Trophoblast cell (in vitro differentiated cells and primary cell): ENCODE data around the gene RPL10A.

ENCODE experiments used
- DNase-seq, 2 donors: peaks; one replicate each; pipeline ENCODE4 v3.0.0-alpha.2; 2016
- H2AFZ ChIP-seq: 2 replicates; pipeline ENCODE4 v1.6.1; 2013; ENCODE audit warnings: low read length, moderate library complexity, mild to moderate bottlenecking; ENCODE audit not compliant: insufficient read depth, poor library complexity
- H2AK5ac ChIP-seq: 2 replicates; pipeline ENCODE4 v1.6.1; 2013; ENCODE audit warnings: mild to moderate bottlenecking, low read length
- H2BK120ac ChIP-seq: 2 replicates; pipeline ENCODE4 v1.6.1; 2013; ENCODE audit warnings: low read length, mild to moderate bottlenecking, moderate library complexity; ENCODE audit not compliant: insufficient read depth, poor library complexity
- H2BK12ac ChIP-seq: 2 replicates; pipeline ENCODE4 v1.6.1; 2013; ENCODE audit warnings: mild to moderate bottlenecking, low read length, moderate library complexity
- H2BK5ac ChIP-seq: 2 replicates; pipeline ENCODE4 v1.6.1; 2013; ENCODE audit warnings: low read length, low read depth, moderate library complexity, mild to moderate bottlenecking; ENCODE audit not compliant: poor library complexity
- H3K14ac ChIP-seq: 2 replicates; pipeline ENCODE4 v1.6.1; 2013; ENCODE audit warnings: mild to moderate bottlenecking, low read length
- H3K18ac ChIP-seq: 2 replicates; pipeline ENCODE4 v1.6.1; 2013; ENCODE audit warnings: mild to moderate bottlenecking, low read length
- H3K23ac ChIP-seq: 2 replicates; pipeline ENCODE4 v1.6.1; 2013; ENCODE audit warnings: low read length
- H3K27ac ChIP-seq: 2 replicates; pipeline ENCODE4 v1.5.1; 2013; ENCODE audit warnings: low read depth, mild to moderate bottlenecking, inconsistent platforms, low read length, moderate library complexity
- H3K27me3 ChIP-seq: 2 replicates; pipeline ENCODE4 v1.6.1; 2013; ENCODE audit warnings: inconsistent platforms, mild to moderate bottlenecking, low read length, moderate library complexity; ENCODE audit not compliant: insufficient read depth
- H3K36me3 ChIP-seq, 2 experiments: 1 replicate in 1 of 2; 2 replicates in 1 of 2; pipeline ENCODE4 v1.6.1; 2013; ENCODE audit warnings: low read length in 2 of 2, mild to moderate bottlenecking in 2 of 2, moderate library complexity in 1 of 2; ENCODE audit not compliant: insufficient read depth in 2 of 2, control insufficient read depth in 1 of 2
- H3K4ac ChIP-seq: 2 replicates; pipeline ENCODE4 v1.6.1; 2013; ENCODE audit warnings: low read depth, mild to moderate bottlenecking, low read length, moderate library complexity
- H3K4me1 ChIP-seq, 2 experiments: 1 replicate in 1 of 2; 2 replicates in 1 of 2; pipeline ENCODE4 v1.6.1; 2013; ENCODE audit warnings: low read length in 2 of 2, mild to moderate bottlenecking in 2 of 2, moderate library complexity in 1 of 2; ENCODE audit not compliant: insufficient read depth in 2 of 2, control insufficient read depth in 1 of 2
- H3K4me2 ChIP-seq: 2 replicates; pipeline ENCODE4 v1.6.1; 2013; ENCODE audit warnings: inconsistent platforms, mild to moderate bottlenecking, low read length, moderate library complexity
- H3K4me3 ChIP-seq: 2 replicates; pipeline ENCODE4 v1.5.1; 2013; ENCODE audit warnings: mild to moderate bottlenecking, low read depth, low read length, inconsistent platforms
- H3K79me1 ChIP-seq: one replicate; pipeline ENCODE4 v1.6.1; 2013; ENCODE audit warnings: low read length
- H3K79me2 ChIP-seq: 2 replicates; pipeline ENCODE4 v1.6.1; 2013; ENCODE audit warnings: low read length, mild to moderate bottlenecking; ENCODE audit not compliant: control insufficient read depth, insufficient read depth, poor library complexity
- H3K9ac ChIP-seq: 2 replicates; pipeline ENCODE4 v1.6.1; 2013; ENCODE audit warnings: mild to moderate bottlenecking, low read length
- H3K9me3 ChIP-seq: 2 replicates; pipeline ENCODE4 v1.6.1; 2013; ENCODE audit warnings: low read depth, mild to moderate bottlenecking, control low read depth, inconsistent platforms, low read length; ENCODE audit not compliant: insufficient read depth
- H4K12ac ChIP-seq: 2 replicates; pipeline ENCODE4 v1.6.1; 2013; ENCODE audit warnings: low read depth, mild to moderate bottlenecking, low read length, moderate library complexity
- H4K8ac ChIP-seq: 2 replicates; pipeline ENCODE4 v1.6.1; 2013; ENCODE audit warnings: low read depth, mild to moderate bottlenecking, low read length, moderate library complexity
- H4K91ac ChIP-seq: one replicate; pipeline ENCODE4 v1.6.1; 2013; ENCODE audit warnings: low read depth, mild to moderate bottlenecking, low read length, moderate library complexity
- WGBS: extraction: QIAGEN DNeasy Blood & Tissue Kit; methylation state at CpG from one replicate; pipeline ENCODE4 v1.1.7; 2013; ENCODE audit warnings: missing lambda C conversion rate; ENCODE audit not compliant: insufficient read length, insufficient coverage; ENCODE audit errors: extremely low coverage; 5-methylcytosine and 5-hydroxymethylcytosine counted together

The RPL10A gene

DNA sequence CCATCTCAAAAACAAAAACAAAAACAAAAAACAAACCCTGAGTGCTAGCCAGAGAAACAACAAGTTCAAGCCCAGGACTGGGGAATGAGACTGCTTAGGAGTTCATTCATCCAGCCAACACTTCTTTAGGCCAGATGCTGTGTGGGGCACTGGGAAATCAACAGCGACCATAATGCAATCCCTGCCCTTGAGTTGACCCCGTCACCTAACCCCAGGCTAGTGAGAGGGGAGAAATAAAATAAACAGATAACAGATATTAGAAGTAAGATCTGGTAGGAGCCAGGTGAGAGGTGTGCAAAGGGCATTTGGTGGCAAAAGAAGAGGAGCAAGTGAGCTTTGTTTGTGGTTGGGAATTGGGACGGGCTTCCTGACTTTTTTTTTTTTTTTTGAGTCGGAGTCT lies 4.9 kb upstream of the RPL10A start:
- no CpG with 5 or more reads among the region's 4 CpGs for WGBS
- H3K4ac ChIP-seq, result no peak overlapping the region
- H3K4me2 ChIP-seq, result no peak overlapping the region
- H3K4me1 ChIP-seq, result peaks cover 16 to 21% of the 10 kb centered on the region in 2 experiments
- H3K9ac ChIP-seq, result no peak overlapping the region
- H2AK5ac ChIP-seq, result no peak overlapping the region
- no peak overlapping the region for H2BK120ac ChIP-seq
- H3K27ac ChIP-seq, result no peak overlapping the region
- no peak overlapping the region for H3K18ac ChIP-seq
- DNase-seq, result no peak
- H4K12ac ChIP-seq, result no peak overlapping the region
- H2AFZ ChIP-seq, result no peak overlapping the region
- no peak overlapping the region for H2BK12ac ChIP-seq
- no peak overlapping the region for H4K8ac ChIP-seq
- H3K4me3 ChIP-seq, result no peak overlapping the region
- H3K23ac ChIP-seq, result no peak overlapping the region
- H3K79me1 ChIP-seq, result peaks cover 3% of the 10 kb centered on the region
- H3K79me2 ChIP-seq, result peaks cover 2% of the 10 kb centered on the region
- no peak overlapping the region for H2BK5ac ChIP-seq
- no peaks in the 10 kb centered on the region for H3K9me3 ChIP-seq
- no peak overlapping the region for H4K91ac ChIP-seq
- no peak overlapping the region for H3K14ac ChIP-seq
- H3K36me3 ChIP-seq, result peaks cover 24 to 37% of the 10 kb centered on the region in 2 experiments
- H3K27me3 ChIP-seq, result no peaks in the 10 kb centered on the region

DNA sequence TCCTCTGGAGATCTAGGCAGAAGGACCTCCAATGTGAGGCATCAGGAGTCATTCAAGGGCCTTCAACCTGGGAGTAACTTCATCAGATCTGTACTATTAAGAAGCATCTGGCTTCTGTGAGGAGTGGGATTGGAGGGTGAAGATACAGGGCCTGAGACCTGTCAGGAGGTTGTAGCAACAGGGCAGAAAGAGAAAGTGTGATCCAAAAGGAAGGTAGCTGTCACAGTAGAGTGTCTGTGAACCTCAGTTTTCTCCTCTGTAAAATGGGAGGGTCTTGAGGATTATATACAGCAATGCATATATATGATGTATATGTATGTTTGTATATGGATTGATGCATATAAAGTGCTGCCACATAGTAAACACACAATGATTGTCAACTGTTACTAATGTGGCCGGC lies 2.6 kb upstream of the RPL10A start:
- WGBS, result no CpG with 5 or more reads among the region's 1 CpG
- Histone ChIP-seq H2AFZ (no peak overlapping the region), H3K4me1 (peaks cover 6 to 20% of the 10 kb centered on the region in 2 experiments), H3K4me3 (no peak overlapping the region), H3K79me1 (peaks cover 12% of the 10 kb centered on the region), H3K4ac (no peak overlapping the region), H4K12ac (no peak overlapping the region), H3K27me3 (no peaks in the 10 kb centered on the region), H2AK5ac (no peak overlapping the region), H2BK120ac (no peak overlapping the region), H3K23ac (no peak overlapping the region), H3K79me2 (peaks cover 19% of the 10 kb centered on the region), H3K14ac (no peak overlapping the region), H3K9me3 (no peaks in the 10 kb centered on the region), H3K27ac (no peak overlapping the region), H4K8ac (no peak overlapping the region), H4K91ac (no peak overlapping the region), H3K18ac (no peak overlapping the region), H2BK5ac (no peak overlapping the region), H3K36me3 (peaks cover 32 to 35% of the 10 kb centered on the region in 2 experiments), H3K4me2 (no peak overlapping the region), H3K9ac (no peak overlapping the region), H2BK12ac (no peak overlapping the region)
- no peak for DNase-seq

DNA sequence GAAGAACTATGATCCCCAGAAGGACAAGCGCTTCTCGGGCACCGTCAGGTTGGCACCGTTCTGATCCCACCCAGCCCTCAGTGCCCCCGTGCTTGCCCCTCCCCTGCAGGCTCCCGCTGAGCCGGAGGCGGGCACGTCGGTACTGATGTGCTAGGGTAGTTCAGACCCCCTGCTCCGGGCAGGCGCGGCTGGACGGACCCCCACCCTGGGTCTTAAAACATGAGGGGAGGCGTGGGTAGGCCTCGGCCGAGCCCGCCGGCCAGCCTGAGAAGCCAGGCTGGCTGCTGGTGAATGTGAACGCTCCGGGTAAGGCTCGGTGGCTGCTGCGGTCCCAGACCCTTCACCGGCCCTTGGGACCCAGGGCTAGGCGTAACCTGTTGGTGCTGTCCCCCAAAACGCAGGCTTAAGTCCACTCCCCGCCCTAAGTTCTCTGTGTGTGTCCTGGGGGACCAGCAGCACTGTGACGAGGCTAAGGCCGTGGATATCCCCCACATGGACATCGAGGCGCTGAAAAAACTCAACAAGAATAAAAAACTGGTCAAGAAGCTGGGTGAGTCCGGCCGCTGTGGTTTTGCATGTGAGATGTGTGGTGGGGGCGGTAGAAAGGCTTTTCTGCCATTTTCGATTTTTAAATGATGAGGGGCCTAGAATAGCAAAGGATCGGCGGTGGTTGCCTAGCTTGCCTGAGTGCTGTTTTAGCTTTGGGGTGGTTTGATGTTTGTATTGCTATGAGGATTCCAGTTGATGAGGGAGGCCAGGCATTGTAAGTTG lies 964 bp downstream of the RPL10A start:
- WGBS, result no CpG with 5 or more reads among the region's 37 CpGs
- peaks cover 15% of the 10 kb centered on the region for H3K79me1 ChIP-seq
- peak overlapping the region; percentile 88 for H3K14ac ChIP-seq
- no peaks in the 10 kb centered on the region for H3K9me3 ChIP-seq
- peak overlapping the region; percentile 96 for H3K4ac ChIP-seq
- peak overlapping the region; percentile 86 for H4K91ac ChIP-seq
- H3K27ac ChIP-seq, result peak overlapping the region; percentile 88
- peak overlapping the region; percentile 13 for H2BK120ac ChIP-seq
- H3K4me2 ChIP-seq, result peak overlapping the region; percentile 89
- H4K12ac ChIP-seq, result peak overlapping the region; percentile 57
- H3K36me3 ChIP-seq, result peaks cover 47 to 48% of the 10 kb centered on the region in 2 experiments
- peaks cover 11 to 21% of the 10 kb centered on the region in 2 experiments for H3K4me1 ChIP-seq
- H3K23ac ChIP-seq, result peak overlapping the region; percentile 56
- no peak overlapping the region for H2BK12ac ChIP-seq
- DNase-seq, result no peak
- peak overlapping the region; percentile 94 for H3K4me3 ChIP-seq
- peak overlapping the region; percentile 81 for H3K18ac ChIP-seq
- peak overlapping the region; percentile 92 for H3K9ac ChIP-seq
- H2AFZ ChIP-seq, result no peak overlapping the region
- no peak overlapping the region for H2AK5ac ChIP-seq
- H3K27me3 ChIP-seq, result no peaks in the 10 kb centered on the region
- peaks cover 19% of the 10 kb centered on the region for H3K79me2 ChIP-seq
- peak overlapping the region; percentile 77 for H4K8ac ChIP-seq
- H2BK5ac ChIP-seq, result peak overlapping the region; percentile 86

DNA sequence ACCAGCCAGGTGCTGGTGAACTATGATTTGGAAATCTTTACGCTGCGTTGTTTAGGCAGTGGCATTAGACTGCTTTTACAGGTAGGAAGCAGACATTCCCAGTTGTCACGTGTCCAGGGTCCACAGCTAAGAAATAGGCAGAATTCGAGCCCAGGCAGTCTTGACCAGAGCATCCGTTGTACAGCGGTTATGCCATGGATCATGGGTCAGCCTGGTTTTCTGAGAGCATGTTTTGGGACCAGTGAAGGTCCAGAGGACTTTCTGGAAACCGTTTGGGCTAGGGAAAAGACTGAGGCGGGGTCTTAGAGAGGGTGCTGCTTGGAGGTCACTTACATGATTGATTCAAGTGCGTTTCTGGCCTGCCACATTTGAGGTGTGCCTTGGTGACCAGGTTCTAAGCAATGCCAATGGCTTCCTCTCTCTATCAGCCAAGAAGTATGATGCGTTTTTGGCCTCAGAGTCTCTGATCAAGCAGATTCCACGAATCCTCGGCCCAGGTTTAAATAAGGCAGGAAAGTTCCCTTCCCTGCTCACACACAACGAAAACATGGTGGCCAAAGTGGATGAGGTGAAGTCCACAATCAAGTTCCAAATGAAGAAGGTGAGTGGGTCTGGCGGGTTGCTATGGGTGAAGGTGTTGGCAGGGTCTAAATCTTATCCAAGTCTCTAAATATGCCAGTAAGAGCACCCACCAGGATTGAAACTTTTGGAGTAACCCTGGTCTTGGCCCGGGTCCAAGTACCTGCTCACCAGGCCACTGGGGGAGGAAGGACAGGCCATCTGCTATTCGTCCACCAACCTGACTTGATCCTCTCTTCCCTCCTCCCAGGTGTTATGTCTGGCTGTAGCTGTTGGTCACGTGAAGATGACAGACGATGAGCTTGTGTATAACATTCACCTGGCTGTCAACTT lies 1.8 kb downstream of the RPL10A start:
- peaks cover 11 to 21% of the 10 kb centered on the region in 2 experiments for H3K4me1 ChIP-seq
- no CpG with 5 or more reads among the region's 18 CpGs for WGBS
- no peak overlapping the region for H4K12ac ChIP-seq
- H3K79me1 ChIP-seq, result peaks cover 15% of the 10 kb centered on the region
- no peak overlapping the region for H4K8ac ChIP-seq
- no peaks in the 10 kb centered on the region for H3K9me3 ChIP-seq
- H3K14ac ChIP-seq, result peak overlapping the region; percentile 21
- H3K9ac ChIP-seq, result peak overlapping the region; percentile 92
- H3K27me3 ChIP-seq, result no peaks in the 10 kb centered on the region
- peaks cover 56% of the 10 kb centered on the region in 2 experiments for H3K36me3 ChIP-seq
- H3K4me2 ChIP-seq, result peak overlapping the region; percentile 89
- H2BK120ac ChIP-seq, result no peak overlapping the region
- no peak overlapping the region for H2AFZ ChIP-seq
- no peak overlapping the region for H3K18ac ChIP-seq
- H4K91ac ChIP-seq, result no peak overlapping the region
- peak overlapping the region; percentile 13 for H3K4ac ChIP-seq
- DNase-seq, result peak in 1 of 2 donors; percentile 61
- H3K27ac ChIP-seq, result peak overlapping the region; percentile 88
- H3K23ac ChIP-seq, result peak overlapping the region; percentile 56
- peak overlapping the region; percentile 18 for H2BK5ac ChIP-seq
- H3K79me2 ChIP-seq, result peaks cover 19% of the 10 kb centered on the region
- H3K4me3 ChIP-seq, result peak overlapping the region; percentile 94
- H2BK12ac ChIP-seq, result no peak overlapping the region
- no peak overlapping the region for H2AK5ac ChIP-seq
